Upper lobe of right lung (tissue), 1 donor: ENCODE measurements around the gene APBA2. TPM values are rescaled to one million over a fixed set of nuclear protein-coding genes. Genes with fewer than 3 reads are reported as not detected.

Experiments used
- ATAC-seq: fragments of 200-7000 bp; cut with Tn5 transposase; one replicate; pipeline ENCODE4 v1.9.1; 2020; ENCODE audit warnings: mild to moderate bottlenecking, moderate library complexity
- DNase-seq: peaks from one replicate; pipeline ENCODE4 v3.0.0-alpha.2; 2020
- H3K27ac ChIP-seq: fragments of 200-600 bp; one replicate; pipeline ENCODE4 v1.8.0; 2022
- H3K27me3 ChIP-seq: fragments of 200-600 bp; one replicate; pipeline ENCODE4 v1.8.0; 2022; ENCODE audit warnings: mild to moderate bottlenecking
- H3K36me3 ChIP-seq: fragments of 200-600 bp; one replicate; pipeline ENCODE4 v1.8.0; 2022
- H3K4me1 ChIP-seq: fragments of 200-600 bp; one replicate; pipeline ENCODE4 v1.8.0; 2022
- H3K4me3 ChIP-seq: fragments of 200-600 bp; one replicate; pipeline ENCODE4 v1.8.0; 2022; ENCODE audit warnings: mild to moderate bottlenecking
- H3K9me3 ChIP-seq: fragments of 200-600 bp; one replicate; pipeline ENCODE4 v1.8.0; 2022
- CTCF ChIP-seq: fragments of 200-600 bp; IDR thresholded peaks from one replicate; pipeline ENCODE4 v1.8.0; 2022; ENCODE audit warnings: antibody characterized with exemption
- intact Hi-C: fragments of 100-400 bp; cut with DNase I; formaldehyde crosslinking; loops from one replicate; pipeline ENCODE4 v1.11.0; 2022
- total RNA-seq: library from RNA; stranded (reverse); fragmentation: NEBNext Ultra II Directional; extraction: Animal tissue kit (Norgen Biotek cat#: 25700); gene quantifications from one replicate; pipeline ENCODE4 v1.2.1, GENCODE V29; 2021
- donor health status: DM: no; HTN: yes; CAD: no; lungs with severe emphysema.

Gene APBA2
- total RNA-seq, 1 donor from 2014 or later = 4.2 TPM

DNA sequence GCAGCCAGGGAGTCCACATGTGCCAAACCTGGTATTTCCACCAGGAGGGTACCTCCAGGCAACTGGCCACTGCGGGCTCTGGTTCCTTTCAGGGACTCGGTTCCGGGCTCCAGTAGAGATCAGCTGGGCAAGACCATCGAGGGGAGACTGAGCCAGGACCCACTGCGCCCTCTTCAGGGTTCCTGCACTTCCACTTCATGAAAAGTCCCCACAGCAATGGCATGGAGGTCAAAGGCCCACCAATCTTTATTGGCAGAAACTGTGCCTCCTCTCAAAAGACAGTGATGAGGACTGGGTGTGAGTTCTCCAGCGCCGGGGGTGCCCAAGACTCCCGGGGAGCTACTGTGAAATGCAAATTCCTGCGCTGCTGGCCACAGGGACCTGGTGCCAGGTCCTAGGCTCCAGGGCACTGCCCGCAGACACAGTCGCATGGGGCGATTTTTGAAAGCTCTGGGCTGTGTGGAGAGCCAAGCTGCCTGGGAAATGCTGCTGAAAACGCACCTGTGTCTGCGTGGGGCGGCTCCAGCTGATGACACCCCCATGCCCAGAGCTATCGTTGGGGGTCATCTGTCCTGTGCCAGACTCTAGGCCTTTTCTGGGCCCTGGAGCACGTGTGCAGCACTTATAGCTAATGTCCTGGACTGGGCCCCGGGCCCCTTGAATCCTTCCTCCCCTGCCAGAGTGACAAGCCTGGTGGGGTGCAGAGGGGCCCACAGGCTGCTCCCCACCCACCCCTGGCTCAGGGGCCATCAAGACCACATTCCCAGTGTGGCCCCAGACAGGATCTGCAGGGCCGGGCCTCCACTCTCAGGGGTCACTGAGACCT is 239.8 kb downstream of the APBA2 start:
- H3K4me3 ChIP-seq = no peak overlapping the region
- ATAC-seq (no peak), DNase-seq (no peak)
- intact Hi-C loops = no loop called here
- no peaks in the 10 kb centered on the region for H3K4me1 ChIP-seq
- H3K27ac ChIP-seq = no peak overlapping the region
- no peak for TF ChIP-seq CTCF
- H3K27me3 ChIP-seq = no peaks in the 10 kb centered on the region
- no peaks in the 10 kb centered on the region for H3K36me3 ChIP-seq
- no peaks in the 10 kb centered on the region for H3K9me3 ChIP-seq

- ATAC-seq = no peak
- no peak overlapping the region for H3K27ac ChIP-seq
- no peaks in the 10 kb centered on the region for H3K4me1 ChIP-seq
- intact Hi-C loops = no loop called here
- no peaks in the 10 kb centered on the region for H3K36me3 ChIP-seq
- no peak for TF ChIP-seq CTCF
- H3K4me3 ChIP-seq = no peak overlapping the region
- DNase-seq = no peak
- H3K27me3 ChIP-seq = no peaks in the 10 kb centered on the region
- H3K9me3 ChIP-seq = no peaks in the 10 kb centered on the region
Measured at GRCh38 chr15:29126208-29126536, 240.4 kb downstream of the APBA2 start.

- DNase-seq (no peak), ATAC-seq (no peak)
- intact Hi-C loops = no loop called here
- no peak for TF ChIP-seq CTCF
- Histone ChIP-seq H3K27ac (no peak overlapping the region), H3K4me3 (no peak overlapping the region), H3K9me3 (no peaks in the 10 kb centered on the region), H3K4me1 (no peaks in the 10 kb centered on the region), H3K27me3 (no peaks in the 10 kb centered on the region), H3K36me3 (no peaks in the 10 kb centered on the region)
Measured at GRCh38 chr15:29126821-29127461, 241.2 kb downstream of the APBA2 start.

DNA sequence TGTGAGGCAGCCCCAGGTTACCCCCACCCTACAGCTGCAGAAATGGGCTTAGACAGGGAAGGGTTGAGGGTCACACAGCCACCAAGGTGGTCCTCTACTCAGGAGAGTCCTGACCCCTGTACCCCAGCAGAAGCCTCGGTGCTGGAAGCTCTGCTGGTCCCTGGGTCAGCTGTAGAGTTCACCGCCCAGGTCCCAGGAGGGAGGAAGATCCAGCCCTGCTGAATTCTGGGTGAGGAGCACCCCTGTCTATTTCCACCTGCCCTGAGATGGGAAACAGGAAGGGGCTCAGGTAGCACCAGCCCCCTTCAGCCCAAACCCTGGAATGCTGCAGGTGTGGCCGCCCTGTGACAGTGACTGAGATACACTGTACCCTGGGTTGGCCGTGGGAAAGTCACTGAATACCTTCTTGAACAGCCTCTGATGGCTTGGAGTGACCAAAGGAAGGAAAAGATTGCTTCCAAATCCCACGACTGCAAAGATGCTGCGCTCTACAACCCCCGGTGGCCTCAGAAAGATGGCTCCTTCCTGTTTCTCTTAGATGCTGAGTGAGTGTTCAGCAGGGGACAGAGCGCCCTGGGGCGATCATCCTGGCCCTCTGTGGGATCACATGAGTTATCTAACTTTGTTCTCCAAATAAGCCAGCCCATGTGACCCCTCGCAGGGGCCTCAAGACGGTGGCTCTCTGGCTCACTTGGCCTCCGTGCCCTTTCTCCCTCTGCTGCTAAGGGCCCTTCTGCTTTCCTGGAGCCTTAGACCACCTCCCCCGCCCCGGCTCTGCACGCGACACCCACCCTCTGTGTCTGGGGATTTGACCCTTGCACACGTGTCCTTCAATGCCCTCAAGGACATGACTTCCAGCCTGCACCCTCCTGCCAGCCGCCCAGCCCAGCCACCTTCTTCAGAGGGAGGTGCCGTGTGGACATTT is 242.0 kb downstream of the APBA2 start:
- Histone ChIP-seq H3K27ac (no peak overlapping the region), H3K36me3 (no peaks in the 10 kb centered on the region), H3K4me1 (no peaks in the 10 kb centered on the region), H3K4me3 (no peak overlapping the region), H3K9me3 (no peaks in the 10 kb centered on the region), H3K27me3 (no peaks in the 10 kb centered on the region)
- no peak for TF ChIP-seq CTCF
- DNase-seq (peak; percentile 45), ATAC-seq (no peak)
- intact Hi-C loops = no loop called here

DNA sequence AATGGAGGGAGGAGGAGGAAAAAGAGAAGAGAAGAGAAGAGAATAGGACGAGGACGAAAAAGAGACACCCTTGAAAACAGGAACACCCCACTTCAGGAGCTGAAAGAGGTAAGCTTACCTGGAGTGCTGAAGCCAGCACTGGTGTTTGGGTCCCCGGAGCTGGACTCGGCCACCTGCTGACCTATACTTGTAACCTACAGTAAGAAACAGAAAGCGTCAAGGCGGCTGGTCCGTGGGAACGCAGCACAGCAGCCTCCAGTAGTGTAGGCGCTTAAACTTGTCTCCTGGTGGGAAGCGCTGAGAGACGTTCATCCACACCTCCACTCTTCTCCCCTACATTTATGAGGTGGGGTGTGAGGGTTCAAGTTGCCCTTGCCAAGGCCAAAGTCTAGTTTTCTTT is 242.9 kb downstream of the APBA2 start:
- no peaks in the 10 kb centered on the region for H3K27me3 ChIP-seq
- H3K9me3 ChIP-seq = no peaks in the 10 kb centered on the region
- no peak overlapping the region for H3K4me3 ChIP-seq
- intact Hi-C loops = no loop called here
- no peak for TF ChIP-seq CTCF
- H3K27ac ChIP-seq = no peak overlapping the region
- DNase-seq = no peak
- no peak for ATAC-seq
- no peaks in the 10 kb centered on the region for H3K4me1 ChIP-seq
- no peaks in the 10 kb centered on the region for H3K36me3 ChIP-seq
